ENCODE measurements around the gene AGBL5.

The AGBL5 gene

DNA sequence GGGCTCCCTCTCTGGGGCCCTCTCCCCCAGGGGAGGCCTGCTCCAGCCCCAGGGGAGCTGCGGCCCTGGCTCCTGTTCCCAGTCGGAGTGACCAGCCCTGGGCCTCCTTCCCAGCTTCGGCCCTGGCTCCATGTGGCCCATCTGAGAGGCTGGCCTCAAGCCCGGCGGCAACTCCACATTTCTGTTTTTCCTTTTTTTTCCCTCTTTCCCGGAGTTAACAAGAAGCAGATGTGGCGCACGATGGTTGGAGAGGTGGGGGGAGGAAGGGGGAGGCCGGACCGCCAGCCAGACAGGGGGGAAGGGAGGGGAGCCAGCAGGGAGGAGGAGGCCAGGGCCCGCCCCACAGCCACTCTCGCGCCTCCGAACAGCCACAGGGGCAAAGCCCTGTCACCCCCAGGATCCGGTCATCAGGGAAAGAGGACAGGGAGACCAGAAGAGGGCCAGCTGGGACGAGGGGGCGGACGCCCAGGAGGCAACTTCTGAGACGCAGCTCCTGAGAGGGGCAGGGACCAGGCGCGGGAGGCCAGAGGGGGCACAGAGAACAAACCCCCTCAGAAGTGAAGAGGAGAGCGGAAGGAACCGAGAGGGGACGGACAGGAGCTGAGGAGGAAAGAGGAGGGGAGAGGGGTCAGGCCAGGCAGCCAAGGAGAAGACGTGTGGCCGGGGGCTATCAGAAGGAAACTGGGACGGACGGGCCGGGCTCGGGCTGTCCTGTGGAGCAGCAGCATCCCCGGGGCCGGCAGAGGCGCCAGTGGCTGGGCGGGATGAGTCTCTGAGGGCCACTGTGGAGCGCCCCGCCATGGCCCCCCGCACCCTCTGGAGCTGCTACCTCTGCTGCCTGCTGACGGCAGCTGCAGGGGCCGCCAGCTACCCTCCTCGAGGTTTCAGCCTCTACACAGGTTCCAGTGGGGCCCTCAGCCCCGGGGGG lies 27.1 kb downstream of the AGBL5 start, which contains the start of gene EMILIN1:
TSS of gene EMILIN1 (plus strand) at position 349 of the 928 bp plus-strand sequence. CDS start at position 800, 451 bp downstream.
- no peak for DNase-seq (ENCODE audit: low read depth in 2 of 2)

DNA sequence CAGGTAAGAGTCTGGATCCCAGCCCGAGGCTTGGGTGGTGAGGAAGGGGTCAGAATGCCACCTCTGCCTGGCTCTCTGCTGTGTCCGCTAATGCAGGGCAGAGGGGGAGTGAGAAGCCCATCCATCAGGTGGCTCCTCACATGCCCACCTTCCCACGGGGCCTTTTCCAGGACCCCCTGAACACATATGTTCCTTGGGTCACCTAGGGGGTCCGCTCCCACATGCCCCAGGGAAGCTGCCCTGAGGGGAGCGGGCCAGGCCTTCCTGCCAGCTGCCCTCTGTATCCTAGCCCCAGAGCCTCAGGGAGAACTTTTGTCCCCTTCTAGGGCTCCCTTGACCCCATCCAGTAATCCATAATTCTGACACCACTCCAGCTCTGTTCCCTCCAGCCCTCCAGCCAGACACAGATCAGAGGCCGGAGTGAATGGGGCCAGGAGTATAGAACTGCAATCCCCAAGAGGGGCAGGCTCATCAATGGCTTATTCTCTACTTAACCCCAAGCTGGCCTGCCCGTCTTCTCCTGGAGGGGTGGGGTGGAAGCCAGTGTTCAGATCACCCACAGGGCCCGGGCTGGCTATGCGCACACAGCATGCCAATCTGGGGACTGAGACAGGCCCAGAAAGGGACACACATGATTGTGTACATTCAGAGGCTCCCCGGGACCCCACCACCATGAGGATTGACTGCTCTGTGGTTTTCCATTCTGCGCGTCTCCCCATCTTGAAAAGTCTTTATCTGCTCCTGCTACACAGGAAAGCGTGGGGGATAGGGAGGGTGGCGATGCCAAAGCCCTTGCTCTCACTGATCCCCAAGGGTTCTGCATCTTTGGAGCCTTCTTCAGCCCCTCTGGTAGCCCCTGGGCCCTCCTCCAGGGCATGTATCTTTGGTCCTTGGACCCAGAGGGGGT lies 28.0 kb downstream of the AGBL5 start:
- DNase-seq (ENCODE audit: low read depth in 2 of 2), result no peak

DNA sequence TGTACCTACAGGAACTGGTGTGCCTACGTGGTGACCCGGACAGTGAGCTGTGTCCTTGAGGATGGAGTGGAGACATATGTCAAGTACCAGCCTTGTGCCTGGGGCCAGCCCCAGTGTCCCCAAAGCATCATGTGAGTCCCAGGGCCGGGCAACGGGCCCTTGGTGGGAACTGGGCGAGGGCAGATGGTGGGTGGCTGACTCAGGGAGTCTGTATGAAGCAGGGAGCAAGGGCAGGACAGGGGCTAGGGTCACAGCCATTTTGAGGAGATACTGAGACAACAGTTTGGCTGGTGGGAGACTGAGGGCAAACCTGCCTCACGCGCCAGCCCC lies 28.6 kb downstream of the AGBL5 start:
- DNase-seq (ENCODE audit: low read depth in 2 of 2), result no peak

DNA sequence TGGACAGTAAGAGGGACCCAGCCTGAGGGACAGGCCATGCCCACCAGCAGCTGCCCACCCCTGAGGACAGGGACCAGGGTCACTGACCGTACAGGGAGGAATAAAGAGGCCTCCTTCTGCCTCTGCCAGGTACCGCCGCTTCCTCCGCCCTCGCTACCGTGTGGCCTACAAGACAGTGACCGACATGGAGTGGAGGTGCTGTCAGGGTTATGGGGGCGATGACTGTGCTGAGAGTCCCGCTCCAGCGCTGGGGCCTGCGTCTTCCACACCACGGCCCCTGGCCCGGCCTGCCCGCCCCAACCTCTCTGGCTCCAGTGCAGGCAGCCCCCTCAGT lies 29.1 kb downstream of the AGBL5 start:
- no peak for DNase-seq (ENCODE audit: low read depth in 2 of 2)

DNA sequence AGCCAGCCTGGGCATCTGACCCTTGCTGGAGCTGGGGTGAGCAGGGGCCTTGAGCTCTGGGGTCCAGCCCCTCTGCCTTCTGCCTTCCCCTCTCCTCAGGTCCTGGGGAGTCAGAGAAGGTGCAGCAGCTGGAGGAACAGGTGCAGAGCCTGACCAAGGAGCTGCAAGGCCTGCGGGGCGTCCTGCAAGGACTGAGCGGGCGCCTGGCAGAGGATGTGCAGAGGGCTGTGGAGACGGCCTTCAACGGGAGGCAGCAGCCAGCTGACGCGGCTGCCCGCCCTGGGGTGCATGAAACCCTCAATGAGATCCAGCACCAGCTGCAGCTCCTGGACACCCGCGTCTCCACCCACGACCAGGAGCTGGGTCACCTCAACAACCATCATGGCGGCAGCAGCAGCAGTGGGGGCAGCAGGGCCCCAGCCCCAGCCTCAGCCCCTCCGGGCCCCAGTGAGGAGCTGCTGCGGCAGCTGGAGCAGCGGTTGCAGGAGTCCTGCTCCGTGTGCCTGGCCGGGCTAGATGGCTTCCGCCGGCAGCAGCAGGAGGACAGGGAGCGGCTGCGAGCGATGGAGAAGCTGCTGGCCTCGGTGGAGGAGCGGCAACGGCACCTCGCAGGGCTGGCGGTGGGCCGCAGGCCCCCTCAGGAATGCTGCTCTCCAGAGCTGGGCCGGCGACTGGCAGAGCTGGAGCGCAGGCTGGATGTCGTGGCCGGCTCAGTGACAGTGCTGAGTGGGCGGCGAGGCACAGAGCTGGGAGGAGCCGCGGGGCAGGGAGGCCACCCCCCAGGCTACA lies 30.7 kb downstream of the AGBL5 start:
- no peak for DNase-seq (ENCODE audit: low read depth in 2 of 2)

DNA sequence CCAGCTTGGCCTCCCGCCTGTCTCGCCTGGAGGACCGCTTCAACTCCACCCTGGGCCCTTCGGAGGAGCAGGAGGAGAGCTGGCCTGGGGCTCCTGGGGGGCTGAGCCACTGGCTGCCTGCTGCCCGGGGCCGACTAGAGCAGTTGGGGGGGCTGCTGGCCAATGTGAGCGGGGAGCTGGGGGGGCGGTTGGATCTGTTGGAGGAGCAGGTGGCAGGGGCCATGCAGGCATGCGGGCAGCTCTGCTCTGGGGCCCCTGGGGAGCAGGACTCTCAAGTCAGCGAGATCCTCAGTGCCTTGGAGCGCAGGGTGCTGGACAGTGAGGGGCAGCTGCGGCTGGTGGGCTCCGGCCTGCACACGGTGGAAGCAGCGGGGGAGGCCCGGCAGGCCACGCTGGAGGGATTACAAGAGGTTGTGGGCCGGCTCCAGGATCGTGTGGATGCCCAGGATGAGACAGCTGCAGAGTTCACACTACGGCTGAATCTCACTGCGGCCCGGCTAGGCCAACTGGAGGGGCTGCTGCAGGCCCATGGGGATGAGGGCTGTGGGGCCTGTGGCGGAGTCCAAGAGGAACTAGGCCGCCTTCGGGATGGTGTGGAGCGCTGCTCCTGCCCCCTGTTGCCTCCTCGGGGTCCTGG lies 31.4 kb downstream of the AGBL5 start:
- DNase-seq (ENCODE audit: low read depth in 2 of 2), result no peak

DNA sequence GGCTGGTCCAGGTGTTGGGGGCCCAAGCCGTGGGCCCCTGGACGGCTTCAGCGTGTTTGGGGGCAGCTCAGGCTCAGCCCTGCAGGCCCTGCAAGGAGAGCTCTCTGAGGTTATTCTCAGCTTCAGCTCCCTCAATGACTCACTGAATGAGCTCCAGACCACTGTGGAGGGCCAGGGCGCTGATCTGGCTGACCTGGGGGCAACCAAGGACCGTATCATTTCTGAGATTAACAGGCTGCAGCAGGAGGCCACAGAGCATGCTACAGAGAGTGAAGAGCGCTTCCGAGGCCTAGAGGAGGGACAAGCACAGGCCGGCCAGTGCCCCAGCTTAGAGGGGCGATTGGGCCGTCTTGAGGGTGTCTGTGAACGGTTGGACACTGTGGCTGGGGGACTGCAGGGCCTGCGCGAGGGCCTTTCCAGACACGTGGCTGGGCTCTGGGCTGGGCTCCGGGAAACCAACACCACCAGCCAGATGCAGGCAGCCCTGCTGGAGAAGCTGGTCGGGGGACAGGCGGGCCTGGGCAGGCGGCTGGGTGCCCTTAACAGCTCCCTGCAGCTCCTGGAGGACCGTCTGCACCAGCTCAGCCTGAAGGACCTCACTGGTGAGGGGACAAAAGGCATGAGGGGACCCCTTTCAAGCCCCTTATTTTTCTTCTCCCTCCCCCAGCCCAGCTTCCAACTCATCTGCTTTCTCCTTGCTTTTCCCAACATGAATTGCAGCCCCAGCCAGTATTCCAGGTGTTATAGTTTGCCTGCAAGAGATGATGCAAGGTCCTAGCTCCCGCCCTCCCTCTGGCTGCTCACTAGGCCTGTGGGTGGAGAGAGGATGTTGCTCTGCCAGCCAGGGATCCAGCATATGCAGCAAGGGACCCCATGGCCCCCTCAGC lies 32.2 kb downstream of the AGBL5 start:
- no peak for DNase-seq (ENCODE audit: low read depth in 2 of 2)

DNA sequence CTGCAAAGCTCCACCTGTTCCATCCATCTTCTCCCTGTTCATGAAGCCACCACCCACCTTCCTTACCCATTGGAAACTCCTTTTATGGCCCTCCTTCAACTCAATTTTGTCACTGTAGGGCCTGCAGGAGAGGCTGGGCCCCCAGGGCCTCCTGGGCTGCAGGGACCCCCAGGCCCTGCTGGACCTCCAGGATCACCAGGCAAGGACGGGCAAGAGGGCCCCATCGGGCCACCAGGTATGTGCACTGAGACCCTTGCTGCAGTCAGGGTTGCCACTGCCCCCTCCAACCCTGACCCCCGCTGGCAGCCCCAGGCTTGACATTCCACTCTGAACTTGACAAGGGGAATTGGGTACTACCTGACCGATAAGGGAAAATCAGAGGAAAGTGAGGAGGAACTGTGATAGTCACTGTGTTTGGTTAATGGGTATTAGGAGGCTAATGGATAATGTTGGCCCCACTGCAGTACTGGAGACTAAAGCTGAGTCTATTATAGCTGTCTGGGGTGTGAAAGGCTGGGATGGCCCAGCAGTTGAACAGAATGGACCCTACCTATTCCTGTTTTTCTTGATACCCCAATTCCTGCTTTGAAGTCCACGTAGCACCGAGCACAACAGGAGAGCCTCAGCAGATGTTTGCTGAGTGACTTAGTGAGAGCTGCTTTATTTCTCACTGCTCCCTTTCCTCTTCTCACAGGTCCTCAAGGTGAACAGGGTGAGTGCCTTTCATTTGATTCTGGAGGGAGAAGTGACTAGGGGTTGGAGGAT lies 33.0 kb downstream of the AGBL5 start:
- no peak for DNase-seq (ENCODE audit: low read depth in 2 of 2)

DNA sequence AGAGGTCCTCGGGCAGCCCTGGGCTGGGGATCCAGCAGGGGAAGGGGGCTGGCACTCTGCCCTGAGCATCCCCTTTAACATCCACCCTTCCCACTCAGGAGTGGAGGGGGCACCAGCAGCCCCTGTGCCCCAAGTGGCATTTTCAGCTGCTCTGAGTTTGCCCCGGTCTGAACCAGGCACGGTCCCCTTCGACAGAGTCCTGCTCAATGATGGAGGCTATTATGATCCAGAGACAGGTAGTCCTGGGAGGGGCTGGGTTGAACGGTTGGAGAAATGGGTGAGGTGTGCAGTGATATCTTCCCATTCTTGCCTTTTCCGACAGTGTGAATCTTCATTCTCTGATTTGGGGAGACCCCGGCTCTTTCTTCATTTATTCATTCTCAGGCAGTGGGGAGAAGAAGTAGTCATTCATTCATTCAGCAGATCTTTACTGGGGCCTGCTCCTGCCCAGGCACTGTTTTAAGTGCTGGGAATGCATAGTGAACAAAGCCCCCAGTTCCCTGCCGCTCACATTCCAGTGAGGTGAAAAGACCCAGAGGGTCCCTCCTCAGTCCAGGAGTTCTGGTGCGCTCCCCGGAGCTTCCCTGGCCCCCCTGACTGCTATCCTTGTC lies 33.7 kb downstream of the AGBL5 start:
- no peak for DNase-seq (ENCODE audit: low read depth in 2 of 2)

DNA sequence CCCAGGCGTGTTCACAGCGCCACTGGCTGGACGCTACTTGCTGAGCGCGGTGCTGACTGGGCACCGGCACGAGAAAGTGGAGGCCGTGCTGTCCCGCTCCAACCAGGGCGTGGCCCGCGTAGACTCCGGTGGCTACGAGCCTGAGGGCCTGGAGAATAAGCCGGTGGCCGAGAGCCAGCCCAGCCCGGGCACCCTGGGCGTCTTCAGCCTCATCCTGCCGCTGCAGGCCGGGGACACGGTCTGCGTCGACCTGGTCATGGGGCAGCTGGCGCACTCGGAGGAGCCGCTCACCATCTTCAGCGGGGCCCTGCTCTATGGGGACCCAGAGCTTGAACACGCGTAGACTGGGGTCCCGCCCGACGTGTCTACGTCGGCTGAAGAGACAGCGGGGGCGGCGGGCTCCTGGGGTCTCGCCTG lies 34.2 kb downstream of the AGBL5 start:
- DNase-seq (ENCODE audit: low read depth in 2 of 2), result peak in 1 of 2 donors; percentile 13

DNA sequence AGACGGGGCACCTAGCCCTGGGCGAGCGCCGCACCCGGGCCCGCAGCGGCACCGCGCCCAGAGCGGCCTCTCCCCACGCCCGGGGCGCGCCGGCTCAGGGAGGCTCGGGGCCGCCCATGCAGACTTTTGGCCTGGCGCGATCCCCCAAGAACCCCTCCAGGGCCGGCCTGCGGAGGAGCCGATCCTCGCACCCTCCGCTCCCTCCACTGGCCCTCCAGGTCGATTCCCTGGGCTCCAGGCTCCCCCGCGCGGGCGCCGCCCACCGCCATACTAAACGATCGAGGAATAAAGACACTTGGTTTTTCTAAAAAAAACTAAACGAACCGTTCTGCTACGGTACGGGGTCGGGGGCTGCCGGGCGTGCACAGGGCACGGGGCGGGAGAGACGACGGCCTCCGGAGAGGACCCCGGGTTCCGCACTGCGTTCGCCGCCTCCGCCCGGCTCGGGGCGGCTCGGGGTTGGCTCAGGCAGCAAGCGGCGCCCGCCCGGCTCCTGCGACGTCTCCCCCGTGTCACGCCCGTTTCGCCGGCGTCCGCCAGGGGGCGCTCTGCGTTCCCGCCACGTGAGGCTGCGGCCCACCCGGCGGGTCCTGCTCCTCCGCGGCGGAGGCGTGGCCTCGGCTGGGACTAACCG lies 34.7 kb downstream of the AGBL5 start:
- peak; percentile 97 to 98 for DNase-seq (ENCODE audit: low read depth in 2 of 2)

DNA sequence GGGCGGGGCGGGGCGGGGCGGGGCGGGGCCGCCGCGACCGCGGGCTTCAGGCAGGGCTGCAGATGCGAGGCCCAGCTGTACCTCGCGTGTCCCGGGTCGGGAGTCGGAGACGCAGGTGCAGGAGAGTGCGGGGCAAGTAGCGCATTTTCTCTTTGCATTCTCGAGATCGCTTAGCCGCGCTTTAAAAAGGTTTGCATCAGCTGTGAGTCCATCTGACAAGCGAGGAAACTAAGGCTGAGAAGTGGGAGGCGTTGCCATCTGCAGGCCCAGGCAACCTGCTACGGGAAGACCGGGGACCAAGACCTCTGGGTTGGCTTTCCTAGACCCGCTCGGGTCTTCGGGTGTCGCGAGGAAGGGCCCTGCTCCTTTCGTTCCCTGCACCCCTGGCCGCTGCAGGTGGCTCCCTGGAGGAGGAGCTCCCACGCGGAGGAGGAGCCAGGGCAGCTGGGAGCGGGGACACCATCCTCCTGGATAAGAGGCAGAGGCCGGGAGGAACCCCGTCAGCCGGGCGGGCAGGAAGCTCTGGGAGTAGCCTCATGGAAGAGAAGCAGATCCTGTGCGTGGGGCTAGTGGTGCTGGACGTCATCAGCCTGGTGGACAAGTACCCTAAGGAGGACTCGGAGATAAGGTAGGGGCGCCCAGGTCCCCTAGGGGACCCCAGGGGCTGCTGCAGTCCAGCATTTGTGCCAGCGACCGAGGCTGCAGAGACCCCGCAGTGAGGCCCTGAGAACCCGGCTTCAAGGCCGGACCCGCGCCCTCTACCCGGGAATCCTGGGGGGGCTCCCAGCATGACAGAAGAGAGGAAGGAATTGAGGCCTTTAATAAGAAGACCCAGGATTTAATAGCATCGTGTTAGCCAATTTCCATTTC lies 35.5 kb downstream of the AGBL5 start, which contains the start of gene KHK:
TSS of gene KHK (plus strand) at position 49 of the 870 bp plus-strand sequence. CDS start at position 537, 488 bp downstream.
- DNase-seq (ENCODE audit: low read depth in 2 of 2), result no peak

DNA sequence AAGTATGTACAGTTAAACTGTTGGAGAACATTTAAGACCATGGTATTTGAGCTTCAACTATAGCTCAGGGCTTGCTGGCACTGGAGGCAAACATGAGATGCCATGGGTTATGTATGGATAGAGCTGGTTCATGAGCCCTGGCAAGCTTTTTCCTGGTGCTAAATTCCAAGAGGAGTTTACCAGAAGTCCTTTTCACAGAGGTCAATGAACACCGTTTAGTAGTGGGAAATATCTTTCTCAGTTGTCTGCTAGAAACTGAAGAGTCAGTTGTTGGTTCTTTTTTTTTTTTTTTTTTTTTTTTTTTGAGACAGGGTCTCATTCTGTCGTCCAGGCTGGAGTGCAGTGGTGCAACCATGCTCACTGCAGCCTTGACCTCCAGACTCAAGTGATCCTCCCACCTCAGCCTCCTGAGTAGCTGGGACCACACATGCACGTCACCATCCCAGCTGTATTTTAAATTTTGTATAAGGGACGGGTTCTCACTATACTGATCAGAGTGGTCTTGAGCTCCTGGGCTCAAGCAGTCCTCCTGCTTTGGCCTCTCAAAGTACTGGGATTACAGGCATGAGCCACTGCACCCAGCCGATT lies 36.4 kb downstream of the AGBL5 start:
- no peak for DNase-seq (ENCODE audit: low read depth in 2 of 2)

DNA sequence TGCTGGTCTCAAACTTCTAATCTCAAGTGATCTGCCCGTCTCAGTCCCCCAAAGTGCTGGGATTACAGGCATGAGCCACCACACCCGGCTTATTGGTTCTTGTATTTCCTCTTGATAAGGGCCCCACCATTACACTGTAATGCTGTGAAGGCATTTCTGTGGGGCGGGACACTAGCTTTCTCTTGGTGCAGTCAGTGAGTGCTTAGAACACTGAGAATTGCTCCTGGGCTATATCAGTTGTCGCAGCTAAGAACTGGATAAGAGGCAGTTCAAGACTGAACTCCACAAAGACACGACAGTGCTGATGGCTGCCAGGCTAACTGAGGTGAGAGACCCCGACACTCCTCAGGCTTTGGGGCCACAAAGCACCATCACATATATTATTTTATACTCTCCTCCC lies 37.2 kb downstream of the AGBL5 start:
- no peak for DNase-seq (ENCODE audit: low read depth in 2 of 2)

DNA sequence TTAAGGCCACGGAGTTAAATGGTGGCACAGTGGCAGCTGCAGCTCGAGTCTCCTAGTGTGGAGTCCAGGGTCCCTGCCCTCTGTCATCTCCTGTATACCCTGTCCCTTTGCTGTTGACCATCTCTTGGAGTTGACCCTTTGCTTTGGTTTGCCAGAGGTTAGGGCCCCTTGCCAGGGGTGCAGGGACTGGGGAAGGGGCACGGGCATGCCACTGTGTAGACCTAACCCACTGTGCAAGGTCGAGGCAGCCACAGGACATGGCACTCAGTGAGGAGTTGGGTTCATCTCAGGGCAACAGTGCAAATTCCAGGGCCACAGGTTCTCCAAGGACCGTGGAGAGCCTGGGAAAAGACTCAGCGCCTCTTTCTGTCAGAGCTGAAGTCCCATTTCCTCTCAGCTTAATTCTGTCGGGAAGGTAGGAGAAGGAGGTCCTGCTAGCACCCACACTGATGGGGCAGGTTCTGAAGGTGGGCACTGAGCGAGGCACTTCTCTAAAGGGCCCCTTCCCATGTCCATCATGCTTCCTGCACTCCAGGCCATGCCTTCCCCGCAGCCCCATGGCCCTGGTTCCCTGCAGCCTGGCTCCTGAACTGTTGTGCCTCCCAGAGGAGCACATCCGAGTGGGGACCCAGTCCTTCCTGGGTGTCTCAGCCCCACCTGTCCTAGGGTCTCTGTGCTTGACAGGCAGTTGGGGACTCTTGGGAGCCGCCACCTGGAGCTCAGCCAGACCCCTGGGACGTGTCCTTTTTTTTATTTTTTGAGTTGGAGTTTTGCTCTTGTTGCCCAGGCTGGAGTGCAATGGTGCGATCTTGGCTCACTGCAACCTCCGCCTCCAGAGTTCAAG lies 37.9 kb downstream of the AGBL5 start:
- no peak for DNase-seq (ENCODE audit: low read depth in 2 of 2)
